Loucy (cell line): ENCODE results near the gene ZNF544.

Experiments
- H2AFZ ChIP-seq: fragments of 200-600 bp; sonication (generic); 2 replicates; pipeline ENCODE4 v1.6.0; 2016; ENCODE audit warnings: antibody characterized with exemption, mild to moderate bottlenecking, low read length, moderate library complexity
- H3F3A ChIP-seq: fragments of 200-600 bp; 2 replicates; pipeline ENCODE4 v1.6.0; 2016; ENCODE audit warnings: antibody characterized with exemption, low read depth, mild to moderate bottlenecking
- H3K27me3 ChIP-seq: fragments of 200-600 bp; sonication (generic); 2 replicates; pipeline ENCODE4 v1.6.1; 2014; ENCODE audit warnings: low read length, mild to moderate bottlenecking; ENCODE audit not compliant: insufficient read depth, poor library complexity, severe bottlenecking
- H3K36me3 ChIP-seq: fragments of 200-600 bp; sonication (generic); 2 replicates; pipeline ENCODE4 v1.6.1; 2016; ENCODE audit warnings: low read length; ENCODE audit not compliant: insufficient read depth
- H3K4me1 ChIP-seq: fragments of 200-600 bp; sonication (generic); 2 replicates; pipeline ENCODE4 v1.5.1; 2014; ENCODE audit warnings: low read length, mild to moderate bottlenecking; ENCODE audit not compliant: insufficient read depth, poor library complexity, severe bottlenecking
- H3K4me2 ChIP-seq: fragments of 200-600 bp; sonication (generic); 2 replicates; pipeline ENCODE4 v1.6.0; 2014; ENCODE audit warnings: antibody characterized with exemption, low read length, low read depth, mild to moderate bottlenecking; ENCODE audit not compliant: poor library complexity, severe bottlenecking
- H3K4me3 ChIP-seq: fragments of 200-600 bp; sonication (generic); 2 replicates; pipeline ENCODE4 v1.5.1; 2014; ENCODE audit warnings: low read length, mild to moderate bottlenecking, mixed read lengths; ENCODE audit not compliant: poor library complexity, severe bottlenecking
- H3K79me2 ChIP-seq: fragments of 200-600 bp; sonication (generic); 2 replicates; pipeline ENCODE4 v1.6.1; 2014; ENCODE audit warnings: low read length; ENCODE audit not compliant: insufficient read depth
- H3K9ac ChIP-seq: fragments of 200-600 bp; sonication (generic); 2 replicates; pipeline ENCODE4 v1.6.0; 2014; ENCODE audit warnings: mild to moderate bottlenecking, low read depth, low read length, moderate library complexity; ENCODE audit not compliant: poor library complexity, severe bottlenecking
- H3K9me2 ChIP-seq: fragments of 200-600 bp; sonication (generic); replicated peaks from 2 replicates; pipeline ENCODE4 v1.6.1; 2016; ENCODE audit warnings: low read depth, low read length, mixed read lengths
- H3K9me3 ChIP-seq: fragments of 200-600 bp; sonication (generic); 2 replicates; pipeline ENCODE4 v1.6.1; 2014; ENCODE audit warnings: mild to moderate bottlenecking, antibody characterized with exemption, low read length, low read depth; ENCODE audit not compliant: insufficient read depth
- H4K20me1 ChIP-seq: fragments of 200-600 bp; sonication (generic); 2 replicates; pipeline ENCODE4 v1.6.0; 2014; ENCODE audit warnings: antibody characterized with exemption, low read length, mild to moderate bottlenecking; ENCODE audit not compliant: insufficient read depth, poor library complexity, severe bottlenecking
- EZH2phosphoT487 ChIP-seq: fragments of 200-600 bp; IDR thresholded peaks from 2 replicates; pipeline ENCODE4 v1.6.1; 2018; ENCODE audit warnings: antibody characterized with exemption, mild to moderate bottlenecking, moderate library complexity, borderline replicate concordance
- TF ChIP-seq, protein P1 (sequence below): fragments of 200-600 bp; sonication (generic); conservative IDR thresholded peaks from 2 replicates; pipeline ENCODE4 v1.5.1; 2014; ENCODE audit warnings: mild to moderate bottlenecking, antibody characterized with exemption, low read length

ZNF544 gene

DNA sequence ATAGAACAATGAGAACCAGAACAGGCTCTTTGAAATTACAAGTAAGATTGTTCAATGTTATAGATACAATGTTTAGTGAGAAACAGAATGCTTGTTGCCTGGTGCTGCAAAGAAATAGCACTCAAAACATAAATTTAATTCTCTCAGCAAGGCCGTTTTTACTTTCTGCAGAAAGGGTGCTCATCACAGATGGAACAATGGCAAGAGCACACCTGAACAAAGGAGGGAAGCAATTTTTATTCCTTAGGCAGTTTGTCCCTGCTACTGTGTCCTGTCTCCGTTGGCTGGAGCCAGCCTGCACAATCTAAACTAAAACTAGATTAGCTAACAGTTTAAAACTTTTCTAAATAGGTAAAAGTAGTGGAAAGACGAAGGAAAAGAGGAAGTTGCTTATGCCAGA lies 39.6 kb downstream of the ZNF544 start:
- Histone ChIP-seq H3K4me1 (no peaks in the 10 kb centered on the region), H3K9me3 (peaks cover 27% of the 10 kb centered on the region; the same call in 1 of the 2 replicates), H3K79me2 (no peaks in the 10 kb centered on the region), H3K4me2 (no peak overlapping the region), H4K20me1 (no peaks in the 10 kb centered on the region), H3K9ac (no peak overlapping the region), H3K9me2 (no peaks in the 10 kb centered on the region), H3K4me3 (no peak overlapping the region), H3K36me3 (peaks cover 10% of the 10 kb centered on the region; the same call in 1 of the 2 replicates), H3F3A (no peaks in the 10 kb centered on the region), H3K27me3 (no peaks in the 10 kb centered on the region), H2AFZ (no peak overlapping the region)
- TF ChIP-seq, protein P1, sequence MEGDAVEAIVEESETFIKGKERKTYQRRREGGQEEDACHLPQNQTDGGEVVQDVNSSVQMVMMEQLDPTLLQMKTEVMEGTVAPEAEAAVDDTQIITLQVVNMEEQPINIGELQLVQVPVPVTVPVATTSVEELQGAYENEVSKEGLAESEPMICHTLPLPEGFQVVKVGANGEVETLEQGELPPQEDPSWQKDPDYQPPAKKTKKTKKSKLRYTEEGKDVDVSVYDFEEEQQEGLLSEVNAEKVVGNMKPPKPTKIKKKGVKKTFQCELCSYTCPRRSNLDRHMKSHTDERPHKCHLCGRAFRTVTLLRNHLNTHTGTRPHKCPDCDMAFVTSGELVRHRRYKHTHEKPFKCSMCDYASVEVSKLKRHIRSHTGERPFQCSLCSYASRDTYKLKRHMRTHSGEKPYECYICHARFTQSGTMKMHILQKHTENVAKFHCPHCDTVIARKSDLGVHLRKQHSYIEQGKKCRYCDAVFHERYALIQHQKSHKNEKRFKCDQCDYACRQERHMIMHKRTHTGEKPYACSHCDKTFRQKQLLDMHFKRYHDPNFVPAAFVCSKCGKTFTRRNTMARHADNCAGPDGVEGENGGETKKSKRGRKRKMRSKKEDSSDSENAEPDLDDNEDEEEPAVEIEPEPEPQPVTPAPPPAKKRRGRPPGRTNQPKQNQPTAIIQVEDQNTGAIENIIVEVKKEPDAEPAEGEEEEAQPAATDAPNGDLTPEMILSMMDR = no peak
- TF ChIP-seq EZH2phosphoT487 = no peak

DNA sequence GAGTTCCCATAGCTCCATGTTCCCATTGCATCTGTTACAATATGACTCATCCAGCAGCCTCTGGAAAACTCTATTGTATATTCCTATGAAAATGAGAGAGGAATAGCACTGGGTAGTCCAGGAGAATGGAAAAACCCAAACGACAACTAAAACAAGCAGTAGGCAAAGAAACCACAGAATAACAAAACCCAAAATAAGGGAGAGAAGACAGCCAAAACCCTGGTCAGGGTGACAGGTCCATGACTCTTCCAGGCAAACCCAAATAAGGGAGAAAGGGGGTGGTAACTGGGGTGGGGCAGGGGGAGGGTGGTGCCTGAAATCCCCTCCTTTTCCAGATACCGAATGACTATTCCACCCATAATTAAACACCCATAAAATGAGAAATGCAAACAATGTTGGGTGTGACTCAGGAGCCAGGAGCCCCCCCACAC lies 46.1 kb downstream of the ZNF544 start:
- Histone ChIP-seq H3K9ac (no peak overlapping the region), H3K36me3 (0 out of 2 replicates have a peak, but pooled peaks cover 10% of the 10 kb centered on the region), H3K4me3 (no peak overlapping the region), H3K9me2 (no peaks in the 10 kb centered on the region), H2AFZ (no peak overlapping the region), H3F3A (no peaks in the 10 kb centered on the region), H3K9me3 (peaks cover 3% of the 10 kb centered on the region; the same call in 1 of the 2 replicates), H4K20me1 (peaks cover 2% of the 10 kb centered on the region), H3K4me1 (peaks cover 6% of the 10 kb centered on the region), H3K4me2 (no peak overlapping the region), H3K27me3 (no peaks in the 10 kb centered on the region), H3K79me2 (peaks cover 21% of the 10 kb centered on the region)
- no peak for TF ChIP-seq EZH2phosphoT487
- TF ChIP-seq, protein P1 = no peak

DNA sequence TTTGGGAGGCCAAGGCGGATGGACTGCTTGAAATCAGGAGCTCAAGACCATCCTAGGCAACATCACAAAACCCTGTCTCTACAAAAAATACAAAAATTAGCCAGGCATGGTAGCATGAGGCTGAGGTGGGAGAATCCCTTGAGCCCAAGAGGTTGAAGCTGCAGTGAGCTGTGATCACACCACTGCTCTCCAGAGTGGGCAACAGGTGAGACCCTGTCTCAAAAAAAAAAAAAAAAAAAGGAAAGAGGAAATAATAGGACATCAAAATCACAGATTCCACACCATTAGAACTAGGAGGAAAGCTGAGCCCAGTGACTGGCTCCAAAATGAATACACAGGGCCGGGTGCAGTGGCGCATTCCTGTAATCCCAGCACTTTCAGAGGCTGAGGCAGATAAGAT lies 46.9 kb downstream of the ZNF544 start:
- peaks cover 1% of the 10 kb centered on the region; the same call in 1 of the 2 replicates for H3K9me3 ChIP-seq
- H3F3A ChIP-seq = no peaks in the 10 kb centered on the region
- peaks cover 28% of the 10 kb centered on the region for H3K79me2 ChIP-seq
- no peak overlapping the region for H2AFZ ChIP-seq
- no peak overlapping the region for H3K4me3 ChIP-seq
- H4K20me1 ChIP-seq = peaks cover 9% of the 10 kb centered on the region
- H3K9ac ChIP-seq = no peak overlapping the region
- H3K4me2 ChIP-seq = no peak overlapping the region
- peaks cover 14% of the 10 kb centered on the region for H3K4me1 ChIP-seq
- no peaks in the 10 kb centered on the region for H3K9me2 ChIP-seq
- TF ChIP-seq EZH2phosphoT487 = no peak
- TF ChIP-seq, protein P1 = no peak
- H3K27me3 ChIP-seq = no peaks in the 10 kb centered on the region
- 0 out of 2 replicates have a peak, but pooled peaks cover 10% of the 10 kb centered on the region for H3K36me3 ChIP-seq
